HL-60 (cell line): ENCODE results near the gene PPP4R3B.

Experiments
- CTCF ChIP-seq: IDR thresholded peaks from one replicate; pipeline ENCODE4 v1.5.1; 2011; ENCODE audit warnings: low read length, control low read depth, inconsistent platforms; ENCODE audit not compliant: insufficient read depth
- POLR2AphosphoS5 ChIP-seq: IDR thresholded peaks from 2 replicates; pipeline ENCODE4 v1.6.1; 2012; ENCODE audit warnings: low read depth

- TF ChIP-seq CTCF (no peak), POLR2AphosphoS5 (no peak)
These were observed 19.4 kb upstream of the PPP4R3B start for GRCh38 chr2:55636831-55637230.
